GM18502 (cell line): ENCODE results near the gene OR2AT4.
"Not testable (repeated sequence)": the region's sequence is repeated elsewhere in the genome, so short reads cannot be mapped to it uniquely, and the experiment has no call there.

Experiments
- ATAC-seq: cut with Tn5 transposase; IDR thresholded peaks from one replicate; pipeline ENCODE4 v1.9.1; 2021; ENCODE audit warnings: mild to moderate bottlenecking; ENCODE audit not compliant: unreplicated experiment, poor library complexity

The OR2AT4 gene

DNA sequence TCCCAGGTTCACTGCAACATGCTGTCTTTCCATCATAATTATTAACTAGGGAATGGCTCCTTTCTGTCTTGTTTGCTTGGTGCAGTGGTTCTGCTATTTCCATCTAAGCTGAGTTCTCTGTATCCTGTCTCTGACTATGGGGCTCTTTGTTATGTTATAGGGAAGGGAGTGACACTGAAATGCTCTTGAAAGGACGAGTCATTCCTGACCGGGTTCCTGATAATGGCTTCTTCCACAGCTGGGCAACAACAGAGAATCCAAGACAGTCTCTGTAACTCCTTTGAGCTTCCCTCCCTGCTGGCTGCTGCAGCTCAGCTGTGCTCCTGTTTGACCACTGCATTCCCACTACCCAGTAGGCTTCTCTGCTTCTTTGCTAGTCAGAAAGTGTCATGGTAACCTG is 24.1 kb downstream of the OR2AT4 start:
- ATAC-seq = no peak

DNA sequence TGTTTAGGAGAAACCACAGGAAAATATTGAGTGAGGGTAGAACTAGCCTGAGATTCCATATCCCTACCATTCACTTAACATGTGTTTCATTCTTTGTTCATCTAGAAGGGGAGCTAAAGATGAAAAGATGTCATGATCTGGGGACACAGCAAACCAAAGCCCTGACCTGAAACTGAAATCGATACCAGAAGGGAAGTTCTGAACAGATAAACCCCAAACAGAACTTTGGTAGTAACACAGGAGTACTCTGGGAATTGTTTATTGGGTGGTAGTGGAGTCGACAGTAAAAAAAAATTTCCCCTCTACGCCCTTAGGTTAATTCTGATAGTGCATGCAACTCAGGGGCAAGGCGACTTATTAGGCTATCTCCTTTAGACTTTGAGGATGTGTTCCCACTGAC is 27.2 kb downstream of the OR2AT4 start:
- no peak for ATAC-seq

DNA sequence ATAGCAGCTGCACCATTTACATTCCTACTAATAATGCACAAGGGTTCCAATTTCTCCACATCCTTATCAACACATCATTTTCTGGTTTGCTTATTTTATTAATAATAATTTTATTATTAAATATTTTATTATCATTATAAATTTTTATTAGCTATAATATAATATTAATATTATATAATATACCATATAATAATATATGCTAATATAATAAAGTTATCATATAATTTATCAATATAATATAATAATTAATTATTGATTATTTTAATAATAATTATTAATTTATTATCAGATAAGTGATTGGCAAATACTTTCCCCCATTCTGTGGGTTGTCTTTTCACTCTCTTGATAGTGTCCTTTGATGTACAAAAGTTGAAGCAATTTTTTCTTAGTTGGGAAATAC is 27.7 kb downstream of the OR2AT4 start:
- no peak for ATAC-seq

DNA sequence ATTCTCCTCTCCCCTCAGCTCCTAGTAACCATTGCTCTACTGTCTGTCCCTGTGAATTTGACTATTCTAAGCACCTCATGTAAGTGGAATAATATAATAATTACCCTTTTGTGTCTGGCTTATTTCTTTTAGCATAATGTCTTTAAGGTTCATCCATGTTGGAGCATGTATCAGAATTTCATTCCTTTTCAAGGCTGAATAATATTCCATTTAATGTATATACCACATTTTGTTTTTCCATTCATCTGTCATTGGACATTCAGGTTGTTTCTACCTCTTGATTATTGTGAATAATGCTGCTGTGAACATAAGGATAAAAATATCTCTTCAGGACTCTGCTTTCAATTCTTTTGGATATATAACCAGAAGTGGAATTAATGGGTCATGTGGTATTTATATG is 28.1 kb downstream of the OR2AT4 start:
- no peak for ATAC-seq

DNA sequence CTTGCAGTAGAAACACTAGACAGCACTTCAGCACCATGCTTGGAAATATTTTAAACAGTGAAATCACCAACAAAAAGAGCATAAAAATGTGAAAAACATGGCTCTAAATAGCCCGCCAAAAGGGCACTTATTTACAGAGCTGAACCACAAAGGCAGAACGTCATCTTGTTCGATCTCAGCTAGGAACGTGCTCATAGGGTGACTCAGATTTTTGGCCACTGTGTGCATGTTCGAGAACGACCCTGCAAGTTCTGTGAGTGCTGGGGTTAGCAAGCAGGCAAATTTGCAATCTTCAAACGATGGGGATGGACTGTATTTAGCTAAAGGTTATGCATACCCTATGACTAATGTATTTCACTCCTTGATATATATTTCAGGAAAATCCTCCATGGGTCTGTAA is 30.6 kb downstream of the OR2AT4 start:
- no peak for ATAC-seq

DNA sequence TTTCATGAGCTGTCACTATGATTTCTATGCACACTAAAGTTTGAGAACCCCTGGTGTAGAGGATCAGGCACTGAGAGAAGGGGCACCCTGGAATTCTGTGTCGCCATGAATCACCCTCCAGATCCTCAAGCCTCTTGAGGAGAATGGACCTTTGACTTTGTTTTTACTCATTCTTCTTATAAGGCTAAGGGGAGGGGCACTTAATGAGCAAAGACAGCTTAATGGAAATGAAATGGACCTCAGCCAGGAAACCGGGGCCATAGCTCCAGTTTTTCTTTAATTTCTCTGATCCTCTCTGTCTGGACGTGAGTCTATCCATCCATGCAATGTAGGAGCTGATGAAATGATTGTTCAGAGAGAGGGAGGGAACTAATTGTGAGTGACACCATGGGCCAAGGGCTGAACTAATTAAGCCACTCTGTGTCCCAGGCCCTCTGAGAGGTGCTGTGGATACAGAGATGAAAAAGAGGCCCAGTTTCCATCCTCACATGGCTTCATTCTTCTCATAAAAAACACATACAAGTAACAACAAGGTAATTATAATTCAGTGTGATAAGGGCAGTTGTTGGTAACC is 32.8 kb downstream of the OR2AT4 start:
- ATAC-seq = no peak

DNA sequence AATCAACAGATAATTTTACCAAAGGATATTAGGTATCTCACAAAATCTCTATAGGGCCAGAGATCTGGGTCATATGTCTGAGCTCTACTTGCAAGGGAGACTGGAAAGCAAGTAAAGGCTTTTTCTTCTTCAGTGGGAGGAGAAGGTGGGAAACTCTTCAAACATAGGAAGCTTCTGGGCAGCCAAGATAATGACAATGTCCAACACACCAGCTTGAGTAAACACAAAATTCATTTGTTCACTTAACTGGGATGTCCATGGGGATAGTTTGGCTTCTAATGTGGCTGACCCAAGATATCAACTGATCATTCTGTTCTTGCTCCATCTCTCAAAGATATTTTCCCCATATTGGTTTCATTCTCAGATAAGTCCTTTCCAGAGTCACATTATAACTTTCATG is 37.4 kb downstream of the OR2AT4 start:
- no peak for ATAC-seq

DNA sequence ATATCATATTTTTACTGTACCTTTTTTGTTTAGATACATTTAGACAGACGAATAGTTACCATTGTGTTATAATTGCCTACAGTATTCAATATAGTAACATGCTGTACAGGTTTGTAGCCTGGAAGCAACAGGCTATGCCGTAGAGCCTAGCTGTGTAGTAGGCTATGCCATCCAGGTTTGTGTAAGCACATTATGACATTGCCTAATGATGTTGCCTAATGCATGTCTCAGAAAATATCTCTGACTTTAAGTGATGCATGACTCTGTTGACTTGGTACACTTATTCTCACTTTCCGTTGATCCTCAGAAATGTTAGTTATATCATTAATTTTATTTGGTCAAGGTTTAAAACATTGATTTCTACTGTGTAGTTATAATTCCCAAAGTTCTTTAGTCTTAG is 39.9 kb downstream of the OR2AT4 start:
- no peak for ATAC-seq

DNA sequence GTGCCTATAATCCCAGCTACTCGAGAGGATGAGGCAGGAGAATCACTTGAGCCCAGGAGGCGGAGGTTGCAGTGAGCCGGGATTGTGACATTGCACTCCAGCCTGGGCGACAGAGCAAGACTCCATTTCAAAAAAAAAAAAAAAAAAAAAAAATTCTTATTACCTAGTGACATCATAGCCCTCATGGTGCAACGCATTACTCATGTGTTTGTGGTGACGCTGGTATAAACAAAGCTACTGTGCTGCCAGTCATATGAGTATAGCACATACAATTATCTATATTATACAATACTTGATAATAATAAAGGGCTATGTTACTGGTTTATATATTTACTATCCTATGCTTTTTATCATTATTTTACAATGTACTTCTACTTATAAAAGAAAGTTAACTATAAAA is 41.2 kb downstream of the OR2AT4 start:
- no peak for ATAC-seq

DNA sequence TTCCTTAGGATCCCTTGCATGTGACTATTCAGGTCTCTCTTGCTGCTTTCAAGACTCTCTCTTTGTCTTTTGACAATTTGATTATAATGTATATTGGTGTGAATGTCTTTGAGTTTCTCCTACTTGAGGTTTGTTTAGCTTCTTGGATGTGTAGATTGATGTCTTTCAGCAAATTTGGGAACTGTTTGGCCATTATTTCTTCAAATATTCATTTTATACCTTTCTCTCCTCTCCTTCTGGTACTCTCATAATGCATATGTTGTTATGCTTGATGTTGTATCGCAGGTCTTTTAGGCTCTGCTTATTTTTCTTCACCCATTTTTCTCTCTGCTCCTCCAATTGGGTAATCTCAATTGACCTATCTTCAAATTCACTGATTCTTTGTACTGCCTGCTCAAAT is 44.2 kb downstream of the OR2AT4 start:
- ATAC-seq = no peak

DNA sequence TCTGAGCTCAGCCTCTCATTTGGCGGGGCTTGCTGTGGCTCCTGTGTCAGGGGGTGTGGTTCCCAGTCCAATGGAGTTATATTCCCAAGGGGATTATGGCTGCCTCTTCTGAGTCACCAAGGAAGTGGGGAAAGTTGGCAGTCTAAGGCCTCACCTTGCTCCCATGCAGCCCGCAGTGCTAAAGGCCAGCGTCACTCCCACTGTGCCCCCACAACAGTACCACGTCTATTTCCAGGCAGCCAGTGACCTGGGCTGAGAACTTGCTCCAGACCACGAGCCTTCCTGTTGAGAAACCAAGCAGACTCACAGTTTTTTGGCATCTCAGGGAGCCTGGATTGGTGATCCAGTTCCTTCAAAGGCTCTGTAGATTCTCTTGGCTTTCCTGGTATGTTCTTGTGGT is 45.6 kb downstream of the OR2AT4 start:
- no peak for ATAC-seq

DNA sequence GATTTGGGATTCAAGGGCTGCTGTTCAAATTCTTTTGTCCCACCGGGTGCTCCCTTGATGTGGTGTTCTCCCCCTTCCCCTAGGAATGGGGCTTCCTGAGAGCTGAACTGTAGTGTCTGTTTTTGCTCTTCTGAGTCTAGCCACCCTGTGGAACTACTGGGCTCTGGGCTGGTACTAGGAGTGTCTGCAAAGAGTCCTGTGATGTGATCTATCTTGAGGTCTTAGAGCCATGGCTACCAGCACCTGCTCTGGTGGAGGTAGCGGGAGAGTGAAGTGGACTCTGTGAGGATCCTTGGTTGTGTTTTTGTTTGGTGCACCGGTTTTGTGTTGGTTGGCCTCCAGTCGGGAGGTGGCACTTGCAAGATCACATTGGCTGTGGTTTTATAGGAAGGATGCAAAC is 46.2 kb downstream of the OR2AT4 start:
- no peak for ATAC-seq

DNA sequence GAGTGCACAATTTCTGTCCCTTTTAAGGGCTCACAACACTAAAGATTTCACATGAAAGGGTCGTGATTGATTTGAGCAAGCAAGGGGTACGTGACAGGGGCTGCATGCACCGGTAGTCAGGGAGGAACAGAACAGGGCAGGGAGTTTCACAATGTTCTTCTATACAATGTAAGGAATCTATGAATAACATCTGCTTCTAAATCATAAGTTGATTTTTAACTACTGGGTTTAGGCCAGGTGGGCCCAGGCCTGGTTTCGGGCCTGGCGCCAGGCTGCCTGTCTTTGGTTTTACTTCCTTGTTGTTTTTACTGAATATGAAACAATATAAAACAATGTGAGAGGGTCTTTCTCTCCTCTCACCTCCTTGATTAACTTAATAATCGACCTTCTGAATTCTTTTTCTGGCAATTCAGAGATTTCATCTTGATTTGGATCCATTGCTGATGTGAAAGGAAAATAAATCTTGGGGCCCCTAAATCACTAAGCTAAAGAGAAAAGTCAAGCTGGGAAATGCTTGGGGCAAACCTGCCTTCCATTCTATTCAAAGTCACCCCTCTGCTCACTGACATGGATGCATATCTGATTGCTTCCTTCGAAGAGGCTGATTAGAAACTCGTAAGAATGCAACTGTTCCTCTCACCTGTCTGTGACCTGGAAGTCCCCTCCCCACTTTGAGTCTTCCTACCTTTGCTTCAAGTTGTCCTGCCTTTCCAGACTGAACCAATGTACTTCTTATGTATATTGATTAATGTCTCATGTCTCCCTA is 47.0 kb downstream of the OR2AT4 start:
- not testable (repeated sequence) for ATAC-seq

DNA sequence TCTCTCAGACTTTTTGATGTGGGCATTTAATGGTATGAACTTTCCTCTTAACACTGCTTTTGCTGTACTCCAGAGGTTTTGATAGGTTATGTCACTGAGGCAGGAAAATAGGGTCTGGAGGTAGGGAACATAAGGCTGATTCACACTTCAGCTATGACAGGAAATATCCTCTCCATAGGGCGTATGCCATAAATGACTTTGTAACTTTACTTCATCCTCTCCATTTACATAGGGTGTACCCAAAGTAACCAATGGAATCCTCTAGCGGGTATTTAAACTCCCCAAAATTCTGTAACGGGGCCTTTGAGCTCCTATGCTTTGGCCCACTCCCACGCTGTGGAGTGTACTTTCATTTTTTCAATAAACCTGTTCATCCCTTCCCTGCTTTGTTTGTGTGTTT is 49.5 kb downstream of the OR2AT4 start:
- no peak for ATAC-seq

DNA sequence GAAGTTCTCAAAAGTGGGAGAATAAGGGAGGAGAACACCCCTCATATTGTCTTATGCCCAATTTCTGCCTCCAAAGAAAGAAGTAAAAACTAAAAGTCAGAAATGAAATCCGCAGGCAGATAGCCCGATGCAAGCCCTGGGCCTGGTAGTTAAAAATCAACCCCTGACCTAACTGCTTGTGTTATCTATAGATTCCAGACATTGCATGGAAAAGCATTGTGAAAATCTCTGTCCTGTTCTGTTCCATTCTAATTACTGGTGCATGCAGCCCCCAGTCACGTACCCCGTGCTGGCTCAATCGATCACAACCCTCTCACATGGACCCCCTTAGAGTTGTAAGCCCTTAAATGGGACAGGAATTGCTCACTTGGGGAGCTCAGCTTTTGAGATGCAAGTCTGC is 50.0 kb downstream of the OR2AT4 start:
- ATAC-seq = not testable (repeated sequence)

DNA sequence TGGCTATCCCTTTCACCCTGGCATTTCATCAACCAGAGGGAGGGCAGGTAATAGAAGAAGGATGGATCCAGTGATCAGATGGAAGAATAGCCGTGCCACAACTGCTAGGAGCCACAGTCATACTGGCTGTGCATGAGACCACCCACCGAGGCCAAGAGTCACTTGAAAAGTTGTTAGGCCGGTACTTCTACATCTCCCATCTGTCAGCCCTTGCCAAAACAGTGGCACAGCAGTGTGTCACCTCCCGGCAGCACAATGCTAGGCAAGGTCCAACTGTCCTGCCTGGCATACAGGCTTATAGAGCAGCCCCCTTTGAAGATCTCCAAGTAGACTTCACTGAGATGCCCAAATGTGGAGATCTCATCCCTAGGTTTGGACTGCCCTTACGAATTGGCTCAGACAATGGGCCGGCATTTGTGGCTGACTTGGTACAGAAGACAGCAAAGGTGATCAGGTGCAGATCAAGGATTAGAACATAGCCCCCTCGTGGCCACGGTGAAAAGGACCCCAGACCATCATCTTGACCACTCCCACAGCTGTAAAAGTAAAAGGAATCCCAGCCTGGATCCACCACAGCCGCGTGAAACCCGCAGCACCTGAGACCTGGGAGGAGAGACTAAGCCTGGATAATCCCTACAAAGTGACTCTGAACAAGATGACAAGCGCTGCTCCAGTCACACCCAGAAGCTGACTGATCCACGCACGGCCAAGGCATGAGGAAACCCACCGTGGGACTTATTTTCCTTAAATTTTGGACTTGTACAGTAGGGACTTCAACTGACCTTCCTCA is 52.1 kb downstream of the OR2AT4 start:
- not testable (repeated sequence) for ATAC-seq

DNA sequence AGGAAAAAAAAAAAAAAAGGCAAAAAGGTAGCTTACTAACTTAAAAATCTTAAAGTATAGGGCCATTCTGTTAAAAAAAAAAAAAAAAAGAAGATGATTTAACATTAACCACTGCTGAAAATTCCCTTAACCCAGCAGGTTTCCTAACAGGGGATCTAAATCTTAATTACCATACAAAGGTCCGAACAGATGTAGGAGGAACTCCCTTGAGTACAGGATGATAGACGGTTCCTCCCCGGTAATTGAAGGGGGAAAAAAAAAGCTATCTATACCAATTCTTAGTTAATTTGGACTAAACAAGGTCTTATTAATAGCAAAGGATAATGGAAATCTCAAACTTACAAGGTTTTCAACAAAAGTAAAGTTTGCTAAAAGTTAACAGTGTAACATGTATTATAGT is 54.9 kb downstream of the OR2AT4 start:
- ATAC-seq = not testable (repeated sequence)

DNA sequence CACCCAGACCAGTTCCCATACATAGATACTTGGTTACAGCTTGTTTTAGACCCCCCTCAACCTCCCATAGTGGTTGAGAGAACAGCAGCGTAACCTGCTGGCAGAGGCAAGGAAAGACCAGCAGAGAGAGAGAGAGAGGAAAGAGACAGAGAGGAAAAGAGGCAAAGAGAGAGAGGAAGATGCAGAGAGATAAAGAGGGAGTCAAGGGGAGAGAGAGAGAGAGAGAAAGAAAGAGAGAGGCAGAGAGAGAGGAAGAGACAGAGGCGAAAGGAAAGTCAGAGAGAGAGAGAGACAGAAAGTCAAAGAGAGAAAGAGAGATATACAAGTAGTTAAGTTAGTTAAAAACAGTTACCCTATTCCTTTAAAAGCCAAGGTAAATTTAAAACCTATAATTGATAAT is 55.4 kb downstream of the OR2AT4 start:
- ATAC-seq = no peak

DNA sequence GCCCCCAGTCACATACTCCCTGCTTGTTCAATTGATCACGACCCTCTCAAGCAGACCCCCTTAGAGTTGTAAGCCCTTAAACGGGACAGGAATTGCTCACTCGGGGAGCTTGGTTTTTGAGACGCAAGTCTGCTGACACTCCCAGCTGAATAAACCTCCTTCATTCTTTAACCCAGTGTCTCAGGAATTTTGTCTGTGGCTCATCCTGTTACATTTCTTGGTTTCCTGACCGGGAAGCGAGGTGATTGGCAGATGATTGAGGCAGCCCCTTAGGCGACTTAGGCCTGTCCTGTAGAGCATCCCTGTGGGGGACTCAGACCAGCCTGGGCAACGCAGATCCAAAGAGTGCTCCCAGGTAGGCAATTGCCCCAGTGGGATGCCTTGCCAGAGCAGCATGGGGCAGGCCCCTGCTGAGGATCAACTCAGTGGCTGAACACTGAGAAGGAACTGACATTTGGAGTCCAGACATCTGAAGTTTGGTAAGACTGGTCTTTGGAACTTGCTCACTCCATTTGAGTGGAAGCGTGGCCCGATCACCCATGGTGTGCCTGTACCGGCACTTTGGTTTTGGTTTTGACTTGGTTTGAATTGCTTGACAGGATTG is 56.4 kb downstream of the OR2AT4 start:
- ATAC-seq = no peak

DNA sequence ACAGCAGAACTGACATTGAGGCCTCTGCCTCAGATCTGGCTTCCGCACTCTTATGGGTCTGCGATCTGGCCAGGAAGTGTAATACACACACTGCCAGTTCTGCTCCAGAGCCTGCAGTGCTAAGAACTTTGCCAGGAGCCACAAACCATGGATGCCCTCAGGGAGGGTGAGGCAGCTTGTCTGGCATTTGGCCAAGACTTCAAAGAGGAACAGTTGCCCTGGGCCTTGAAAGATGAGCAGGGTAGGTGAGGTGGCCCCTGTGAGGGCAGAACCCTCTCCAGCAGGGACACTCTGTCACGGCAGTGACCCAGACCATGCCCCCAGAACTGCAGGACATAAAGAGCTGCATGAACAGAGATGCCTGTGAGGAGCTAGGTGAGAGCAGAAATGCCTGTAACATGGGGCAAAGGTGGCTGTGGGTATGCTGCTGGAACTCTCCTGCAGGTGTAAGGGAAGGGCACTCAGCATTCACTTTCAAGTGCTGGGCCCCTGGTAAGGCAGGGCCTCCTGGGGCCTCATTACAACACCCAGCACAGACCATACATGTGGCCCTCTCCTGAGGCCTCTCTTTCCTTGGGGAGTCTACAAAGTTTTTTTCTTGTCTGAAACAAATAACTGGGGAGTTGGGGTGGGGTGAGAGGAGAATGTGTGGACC is 60.6 kb downstream of the OR2AT4 start:
- no peak for ATAC-seq

DNA sequence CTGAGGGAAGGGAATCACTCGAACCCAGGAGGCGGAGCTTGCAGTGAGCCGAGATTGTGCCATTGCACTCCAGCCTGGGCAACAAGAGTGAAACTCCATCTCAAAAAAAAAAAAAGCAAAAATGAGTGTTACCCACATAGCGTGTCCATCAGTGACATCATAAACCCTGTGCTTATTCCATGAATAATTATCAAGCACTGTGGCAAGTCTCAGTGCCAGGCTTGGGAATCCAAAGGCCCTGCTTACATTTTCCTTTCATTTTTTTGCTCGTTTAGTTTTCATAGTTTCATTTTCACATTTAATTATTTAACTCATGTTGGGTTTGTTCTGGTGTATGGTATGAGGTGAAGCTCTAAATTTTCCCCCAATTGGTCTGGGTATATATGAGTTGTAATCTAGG is 61.4 kb downstream of the OR2AT4 start:
- ATAC-seq = no peak
